ENCODE results near the gene SERPINA6. TPM values are rescaled to one million over a fixed set of nuclear protein-coding genes. Genes with fewer than 3 reads are reported as not detected.

The SERPINA6 gene
- total RNA-seq, 1 experiment from 2014 or later = not detected

- H3K4me1 Mint-ChIP-seq (ENCODE audit: insufficient read depth, unreplicated experiment) = no peaks in the 10 kb centered on the region
- no peak for DNase-seq (ENCODE audit: unreplicated experiment)
- no peaks in the 10 kb centered on the region for H3K9me3 Mint-ChIP-seq (ENCODE audit: unreplicated experiment)
- ChIA-PET CTCF (interaction anchor here (0.8 to 1.0 kb wide), 2 partner anchors 13 to 155 kb away, joined by 3 to 4 read pairs; no protein-coding TSS in a partner anchor), POLR2A (no interaction called here)
- peaks cover 4% of the 10 kb centered on the region for H3K36me3 Mint-ChIP-seq (ENCODE audit: insufficient read depth, unreplicated experiment)
- H3K27ac Mint-ChIP-seq (ENCODE audit: low read depth, unreplicated experiment) = no peak overlapping the region
- H3K27me3 Mint-ChIP-seq (ENCODE audit: insufficient read depth, unreplicated experiment) = no peaks in the 10 kb centered on the region
- no TSS peak for BruUV-seq (replicated peaks)
- intact Hi-C loops (cut with micrococcal nuclease) = no loop called here
- no peak overlapping the region for H3K4me3 Mint-ChIP-seq (ENCODE audit: unreplicated experiment)
- TF ChIP-seq CTCF (IDR thresholded peaks at IDR 0.05; ENCODE audit: unreplicated experiment) = no peak
These were observed 31.8 kb downstream of the SERPINA6 start for GRCh38 chr14:94291159-94291905.

- Mint-ChIP-seq H3K27ac (ENCODE audit: low read depth, unreplicated experiment) (no peak overlapping the region), H3K27me3 (ENCODE audit: insufficient read depth, unreplicated experiment) (no peaks in the 10 kb centered on the region), H3K36me3 (ENCODE audit: insufficient read depth, unreplicated experiment) (peaks cover 4% of the 10 kb centered on the region), H3K4me1 (ENCODE audit: insufficient read depth, unreplicated experiment) (no peaks in the 10 kb centered on the region), H3K9me3 (ENCODE audit: unreplicated experiment) (no peaks in the 10 kb centered on the region), H3K4me3 (ENCODE audit: unreplicated experiment) (no peak overlapping the region)
- ChIA-PET POLR2A (no interaction called here), CTCF (interaction anchor here (0.8 kb wide), 1 partner anchor 14 kb away, joined by 3 read pairs; no protein-coding TSS in a partner anchor)
- TF ChIP-seq CTCF (IDR thresholded peaks at IDR 0.05; ENCODE audit: unreplicated experiment) = no peak
- DNase-seq (ENCODE audit: unreplicated experiment) = no peak
- intact Hi-C loops (cut with micrococcal nuclease) = no loop called here
- BruUV-seq (replicated peaks) = no TSS peak
These were observed 32.9 kb downstream of the SERPINA6 start for GRCh38 chr14:94290197-94290596.

GRCh38 chr14:94288610-94289465 is 34.3 kb downstream of the SERPINA6 start:
- Mint-ChIP-seq H3K27ac (ENCODE audit: low read depth, unreplicated experiment) (no peak overlapping the region), H3K36me3 (ENCODE audit: insufficient read depth, unreplicated experiment) (peaks cover 4% of the 10 kb centered on the region), H3K4me1 (ENCODE audit: insufficient read depth, unreplicated experiment) (no peaks in the 10 kb centered on the region), H3K9me3 (ENCODE audit: unreplicated experiment) (no peaks in the 10 kb centered on the region), H3K4me3 (ENCODE audit: unreplicated experiment) (no peak overlapping the region), H3K27me3 (ENCODE audit: insufficient read depth, unreplicated experiment) (no peaks in the 10 kb centered on the region)
- ChIA-PET POLR2A (no interaction called here), CTCF (interaction anchor here (0.6 kb wide), 2 partner anchors 10 to 127 kb away, joined by 3 to 4 read pairs; no protein-coding TSS in a partner anchor)
- TF ChIP-seq CTCF (IDR thresholded peaks at IDR 0.05; ENCODE audit: unreplicated experiment) = no peak
- DNase-seq (ENCODE audit: unreplicated experiment) = no peak
- intact Hi-C loops (cut with micrococcal nuclease) = no loop called here
- no TSS peak for BruUV-seq (replicated peaks)

GRCh38 chr14:94285158-94285557 is 38.0 kb downstream of the SERPINA6 start:
- Mint-ChIP-seq H3K9me3 (ENCODE audit: unreplicated experiment) (no peaks in the 10 kb centered on the region), H3K4me1 (ENCODE audit: insufficient read depth, unreplicated experiment) (no peaks in the 10 kb centered on the region), H3K36me3 (ENCODE audit: insufficient read depth, unreplicated experiment) (no peaks in the 10 kb centered on the region), H3K27me3 (ENCODE audit: insufficient read depth, unreplicated experiment) (no peaks in the 10 kb centered on the region), H3K4me3 (ENCODE audit: unreplicated experiment) (no peak overlapping the region), H3K27ac (ENCODE audit: low read depth, unreplicated experiment) (no peak overlapping the region)
- ChIA-PET POLR2A (no interaction called here), CTCF (no interaction called here)
- DNase-seq (ENCODE audit: unreplicated experiment) = no peak
- BruUV-seq (replicated peaks) = no TSS peak
- intact Hi-C loops (cut with micrococcal nuclease) = no loop called here
- no peak for TF ChIP-seq CTCF (IDR thresholded peaks at IDR 0.05; ENCODE audit: unreplicated experiment)

Measured in MCF 10A (cell line).